K562 (cell line): Measurements from ENCODE around the gene NRDE2. TPM values are rescaled to one million over a fixed set of nuclear protein-coding genes. Genes with fewer than 3 reads are reported as not detected.
A peak's percentile ranks its signal among the peaks of the same experiment; 100 is the strongest.

Experiments used
- ATAC-seq: fragments of 200-7000 bp; cut with Tn5 transposase; 3 replicates; pipeline ENCODE4 v1.9.1; 2020; ENCODE audit warnings: moderate library complexity
- BruUV-seq: library from RNA; stranded (reverse); fragments of 400-500 nt; replicated peaks from 2 replicates; lab custom pipeline; 2021; lab: Mats Ljungman, UMichigan
- CTCF ChIA-PET: fragments of 300-600 bp; formaldehyde crosslinking; extraction: SDS; loops from one replicate; lab custom pipeline; 2021; ENCODE audit warnings: low intra/inter-chr PET ratio; lab: Yijun Ruan, JAX
- POLR2A ChIA-PET: fragments of 300-600, 350-650 bp; sonication (Branson Sonifier 250); formaldehyde crosslinking; extraction: SDS; loops from one replicate; lab custom pipeline; 2021; ENCODE audit warnings: antibody characterized with exemption, inconsistent platforms; lab: Yijun Ruan, JAX
- DNase-seq, 4 experiments: peaks; one replicate each; pipeline versions ENCODE4 v3.0.0 to v3.0.0-alpha.2; 2011 to 2018; ENCODE audit warnings: low spot score in 3 of 4, mixed read lengths in 3 of 4; ENCODE audit errors: extremely low read depth in 1 of 4
- FAIRE-seq: peaks from 2 replicates; lab custom pipeline; 2011; peaks lifted over from hg19 to GRCh38; lab: Jason Lieb, UNC
- H2AFZ ChIP-seq: 2 replicates; pipeline ENCODE4 v1.6.0; 2011; ENCODE audit warnings: low read depth, low read length, control low read depth, inconsistent platforms
- H3K27ac ChIP-seq: fragments of 200-600 bp; 3 replicates; pipeline ENCODE4 v1.8.0; 2011; ENCODE audit warnings: low read depth, mild to moderate bottlenecking, control low read depth, inconsistent platforms, low read length, moderate library complexity, mixed read lengths; ENCODE audit errors: extremely low read depth
- H3K27me3 ChIP-seq, 2 experiments: fragments of 300-600 bp in 1 of 2; 2 replicates in 1 of 2; 3 replicates in 1 of 2; pipeline versions ENCODE4 v1.6.0 to v1.8.0; 2011; ENCODE audit warnings: inconsistent platforms in 2 of 2, low read length in 2 of 2, mild to moderate bottlenecking in 1 of 2, mixed read lengths in 1 of 2, moderate library complexity in 1 of 2; ENCODE audit not compliant: control insufficient read depth in 2 of 2, insufficient read depth in 2 of 2
- H3K36me3 ChIP-seq: fragments of 300-600 bp; 3 replicates; pipeline ENCODE4 v1.8.0; 2011; ENCODE audit warnings: mild to moderate bottlenecking, low read length, inconsistent platforms; ENCODE audit not compliant: control insufficient read depth, insufficient read depth
- H3K4me1 ChIP-seq, 2 experiments: fragments of 200-600 bp in 1 of 2; replicated peaks in 1 of 2; 2 replicates in 1 of 2; 3 replicates in 1 of 2; pipeline versions ENCODE4 v1.5.1 to v1.8.0; 2011; ENCODE audit warnings: inconsistent platforms in 2 of 2, low read length in 2 of 2, mild to moderate bottlenecking in 1 of 2, mixed read lengths in 1 of 2, moderate library complexity in 1 of 2; ENCODE audit not compliant: control insufficient read depth in 2 of 2, insufficient read depth in 2 of 2
- H3K4me2 ChIP-seq: 2 replicates; pipeline ENCODE4 v1.6.1; 2011; ENCODE audit warnings: low read length, control low read depth, inconsistent platforms, mixed read lengths; ENCODE audit not compliant: insufficient read depth
- H3K4me3 ChIP-seq: fragments of 200-600 bp; sonication (generic), shearing (Covaris generic); 2 replicates; pipeline ENCODE4 v1.5.1; 2016; ENCODE audit warnings: control low read depth, inconsistent platforms
- H3K79me2 ChIP-seq: fragments of 200-600 bp; 3 replicates; pipeline ENCODE4 v1.8.0; 2011; ENCODE audit warnings: low read length, inconsistent platforms; ENCODE audit not compliant: control insufficient read depth, insufficient read depth
- H3K9ac ChIP-seq, 2 experiments: 2 replicates each; pipeline versions ENCODE4 v1.6.0 to v1.6.1; 2011; ENCODE audit warnings: low read depth in 2 of 2, low read length in 2 of 2, control low read depth in 1 of 2, inconsistent platforms in 1 of 2, mild to moderate bottlenecking in 1 of 2, mixed read lengths in 1 of 2; ENCODE audit not compliant: insufficient read depth in 1 of 2
- H3K9me1 ChIP-seq: one replicate; pipeline ENCODE4 v1.6.0; 2011; ENCODE audit warnings: inconsistent platforms, mild to moderate bottlenecking, low read length, moderate library complexity; ENCODE audit not compliant: control insufficient read depth, insufficient read depth
- H3K9me3 ChIP-seq: replicated peaks from 2 replicates; pipeline ENCODE4 v1.5.1; 2011; ENCODE audit warnings: low read depth, low read length, inconsistent platforms; ENCODE audit not compliant: control insufficient read depth, insufficient read depth
- H4K20me1 ChIP-seq: replicated peaks from 2 replicates; pipeline ENCODE4 v1.6.1; 2011; ENCODE audit warnings: low read length, inconsistent platforms, mixed read lengths; ENCODE audit not compliant: control insufficient read depth, insufficient read depth
- E2F6 ChIP-seq, 2 experiments: IDR thresholded peaks; 2 replicates each; pipeline ENCODE4 v1.6.1; 2011; ENCODE audit warnings: borderline replicate concordance in 1 of 2, control low read depth in 1 of 2, low read depth in 1 of 2, low read length in 1 of 2, mild to moderate bottlenecking in 1 of 2, mixed read lengths in 1 of 2, moderate library complexity in 1 of 2; ENCODE audit not compliant: insufficient read depth in 1 of 2, insufficient read length in 1 of 2, poor library complexity in 1 of 2, severe bottlenecking in 1 of 2; ENCODE audit errors: extremely low read depth in 1 of 2
- ID3 ChIP-seq, 2 experiments: fragments of 250-450 bp in 1 of 2; fragments of 450-650 bp in 1 of 2; sonication (Bioruptor Pico) in 1 of 2; IDR thresholded peaks; 2 replicates each; pipeline versions ENCODE4 v1.6.1 to v1.8.0; 2016 to 2021; ENCODE audit warnings: mild to moderate bottlenecking in 2 of 2, moderate library complexity in 2 of 2, missing compliant biosample characterization in 1 of 2, missing genetic modification characterization in 1 of 2
- REST ChIP-seq, 2 experiments: fragments of 450-650 bp; formaldehyde crosslinking in 1 of 2; IDR thresholded peaks; 2 replicates each; pipeline versions ENCODE4 v1.4.0 to v1.6.1; 2014 to 2020; ENCODE audit warnings: mild to moderate bottlenecking in 2 of 2, borderline replicate concordance in 1 of 2, low read depth in 1 of 2
- SRF ChIP-seq, 2 experiments: fragments of 250-450, 450-650 bp in 1 of 2; sonication (Bioruptor Pico) in 1 of 2; sonication (generic) in 1 of 2; formaldehyde crosslinking; IDR thresholded peaks; 2 replicates each; pipeline versions ENCODE4 v1.5.0 to v1.5.1; 2020 to 2022; ENCODE audit warnings: mild to moderate bottlenecking in 1 of 2, missing genetic modification reagents in 1 of 2
- WGBS: fragments of 100-300 bp; shearing (Covaris generic); methylation state at CpG from one replicate; pipeline ENCODE4 v1.1.6; 2016; ENCODE audit warnings: low coverage, mixed read lengths; ENCODE audit not compliant: insufficient coverage; ENCODE audit errors: missing lambda C conversion rate; 5-methylcytosine and 5-hydroxymethylcytosine counted together
- in situ Hi-C: fragments of 300-500 bp; cut with MboI; formaldehyde crosslinking; loops from 4 replicates; pipeline ENCODE4 v1.15.0; 2018; ENCODE audit warnings: inconsistent platforms, mixed read lengths
- intact Hi-C: fragments of 100-400 bp; cut with micrococcal nuclease; formaldehyde crosslinking; loops from 2 replicates; pipeline ENCODE4 v1.14.2; 2022
- polyA plus RNA-seq, 8 experiments: library from polyadenylated mRNA; depleted of rRNA in 4 of 8; stranded (reverse) in 5 of 8; unstranded in 3 of 8; fragments of >200 nt; fragmentation: Nextera tagmentation in 2 of 8; fragmentation: Illumina TruSeq in 1 of 8; extraction: Ambion mirVana in 2 of 8; extraction: Trizol in 1 of 8; gene quantifications; 2 replicates each; pipeline versions ENCODE4 v1.2.1 to v1.2.3, GENCODE V29; 2011 to 2014; ENCODE audit warnings: inconsistent platforms in 1 of 8, missing spikeins in 1 of 8
- total RNA-seq, 7 experiments: library from RNA; depleted of rRNA in 6 of 7; stranded (reverse); fragments of >200 nt in 6 of 7; fragmentation: Illumina TruSeq in 2 of 7; extraction: Trizol in 2 of 7; gene quantifications; 2 replicates each; pipeline versions ENCODE4 v1.2.1 to v1.2.3, GENCODE V29; 2011 to 2021; ENCODE audit warnings: low replicate concordance in 1 of 7
- TF ChIP-seq, protein P1 (sequence below): fragments of 450-650 bp; IDR thresholded peaks from 2 replicates; pipeline ENCODE4 v1.6.1; 2014; ENCODE audit warnings: low read depth, mild to moderate bottlenecking, moderate library complexity, borderline replicate concordance

NRDE2 gene
- total and polyA plus RNA-seq, 9 of the 15 experiments (the other 6 are each of a cell fraction or from before 2014, with no cell fraction given) = 3.3 to 15.0 (median 8.4) TPM

DNA sequence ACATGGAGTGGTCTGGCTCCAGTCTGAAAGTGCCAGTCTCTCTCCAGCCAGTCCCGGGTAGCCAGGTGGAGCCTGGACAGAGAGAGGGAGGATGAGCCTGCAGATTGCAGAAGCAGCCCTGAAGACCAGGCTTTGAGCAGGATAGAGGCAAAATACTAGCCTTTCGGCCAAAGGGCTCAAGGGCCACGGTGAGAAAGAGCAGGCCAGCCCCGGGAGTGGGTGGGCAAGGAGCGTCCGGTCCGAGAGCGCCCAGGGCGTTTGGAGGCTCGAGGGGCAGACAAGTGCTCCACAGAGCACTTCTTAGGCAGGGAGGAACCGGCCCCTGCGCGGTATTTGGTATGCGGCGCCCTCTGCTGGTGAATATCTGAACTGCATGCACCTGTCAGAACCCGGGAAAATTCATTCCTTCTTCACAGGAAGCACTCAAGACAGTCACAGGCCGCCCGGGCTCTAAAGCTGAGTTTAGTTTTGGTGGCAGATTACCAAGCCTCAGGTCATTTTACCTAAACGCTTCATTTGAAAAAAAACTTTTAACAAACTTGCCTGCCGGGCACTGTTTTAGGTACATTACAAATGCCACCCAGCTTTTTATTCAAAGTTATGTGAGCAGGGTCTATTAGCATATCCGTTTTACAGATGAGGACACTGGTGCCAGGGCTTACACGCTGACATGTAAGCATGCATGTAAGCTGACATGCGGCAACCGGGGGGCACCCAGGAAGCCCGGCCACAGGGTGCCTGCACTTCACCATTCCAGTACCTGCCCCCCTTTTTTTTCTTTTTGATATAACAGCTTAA, 96.4 kb downstream of the NRDE2 start:
- no peak overlapping the region; the same call in 1 of the 2 replicates for H3K4me2 ChIP-seq
- TF ChIP-seq, protein P1, sequence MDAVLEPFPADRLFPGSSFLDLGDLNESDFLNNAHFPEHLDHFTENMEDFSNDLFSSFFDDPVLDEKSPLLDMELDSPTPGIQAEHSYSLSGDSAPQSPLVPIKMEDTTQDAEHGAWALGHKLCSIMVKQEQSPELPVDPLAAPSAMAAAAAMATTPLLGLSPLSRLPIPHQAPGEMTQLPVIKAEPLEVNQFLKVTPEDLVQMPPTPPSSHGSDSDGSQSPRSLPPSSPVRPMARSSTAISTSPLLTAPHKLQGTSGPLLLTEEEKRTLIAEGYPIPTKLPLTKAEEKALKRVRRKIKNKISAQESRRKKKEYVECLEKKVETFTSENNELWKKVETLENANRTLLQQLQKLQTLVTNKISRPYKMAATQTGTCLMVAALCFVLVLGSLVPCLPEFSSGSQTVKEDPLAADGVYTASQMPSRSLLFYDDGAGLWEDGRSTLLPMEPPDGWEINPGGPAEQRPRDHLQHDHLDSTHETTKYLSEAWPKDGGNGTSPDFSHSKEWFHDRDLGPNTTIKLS = 0 out of 2 replicates have a peak, but pooled peaks have one; percentile 22
- TF ChIP-seq REST (IDR thresholded peaks at IDR 0.05; ENCODE audit: borderline replicate concordance) (peak; percentile 49; the same call in 1 of the 2 replicates), REST (CRISPR knock-in tag; IDR thresholded peaks at IDR 0.05; ENCODE audit: low read depth) (no peak), E2F6 (IDR thresholded peaks at IDR 0.05; ENCODE audit: borderline replicate concordance in 1 of 2, extremely low read depth in 1 of 2, insufficient read depth in 1 of 2, insufficient read length in 1 of 2, low read depth in 1 of 2, low read length in 1 of 2, poor library complexity in 1 of 2, severe bottlenecking in 1 of 2) (peak; percentile 82 to 88), SRF (CRISPR knock-in tag; IDR thresholded peaks at IDR 0.05) (peak in 1 of 2 experiments; percentile 27; a peak in 1 of 4 replicates), ID3 (CRISPR knock-in tag; IDR thresholded peaks at IDR 0.05) (no peak), ID3 (tag; IDR thresholded peaks at IDR 0.05) (no peak)

More for the DNA sequence above, 96.4 kb downstream of the NRDE2 start:
- no peaks in the 10 kb centered on the region for H3K79me2 ChIP-seq
- DNase-seq = peak; percentile 66 to 77 (median 72)
- intact Hi-C loops = loop anchor here (2.0 to 10.0 kb wide), 3 partner anchors 41 to 297 kb away; no protein-coding TSS in a partner anchor
- peak overlapping the region in 1 of 2 experiments; percentile 74; a peak in 1 of 4 replicates for H3K9ac ChIP-seq
- WGBS = 3% methylated on average over 23 of the region's 25 CpGs
- H3K9me3 ChIP-seq = 0 out of 2 replicates have a peak, but pooled peaks cover 3% of the 10 kb centered on the region
- H4K20me1 ChIP-seq = no peaks in the 10 kb centered on the region
- H3K36me3 ChIP-seq = no peaks in the 10 kb centered on the region
- no peaks in the 10 kb centered on the region for H3K9me1 ChIP-seq
- peak; percentile 94 for ATAC-seq
- no TSS peak for BruUV-seq
- peak overlapping the region; percentile 78 for H2AFZ ChIP-seq
- H3K27me3 ChIP-seq = no peaks in the 10 kb centered on the region
- POLR2A ChIA-PET = interaction anchor here (0.7 kb wide), 1 partner anchor 524 kb away, joined by 3 read pairs; no protein-coding TSS in a partner anchor
- no peak overlapping the region for H3K4me3 ChIP-seq
- peak; percentile 74 for FAIRE-seq
- peaks cover 0 to 4% of the 10 kb centered on the region in 2 experiments; a peak in 2 of 5 replicates for H3K4me1 ChIP-seq
- no peak overlapping the region for H3K27ac ChIP-seq
- in situ Hi-C loops = loop anchor here (25.0 kb wide), 1 partner anchor 298 kb away; no protein-coding TSS in a partner anchor
- CTCF ChIA-PET = interaction anchor here (1.1 to 1.2 kb wide), 2 partner anchors 262 to 296 kb away, joined by 3 read pairs; no protein-coding TSS in a partner anchor
